Astrocyte (in vitro differentiated cells and primary cell): ENCODE data around the gene PCSK1. TPM values are rescaled to one million over a fixed set of nuclear protein-coding genes. Genes with fewer than 3 reads are reported as not detected.

Experiments used
- DNase-seq: peaks from one replicate; pipeline ENCODE4 v3.0.0-alpha.2; 2010; ENCODE audit warnings: low read depth
- FAIRE-seq: peaks from 2 replicates; lab custom pipeline; 2011; peaks lifted over from hg19 to GRCh38; lab: Jason Lieb, UNC
- H2AFZ ChIP-seq: 2 replicates; pipeline ENCODE4 v1.6.0; 2012; ENCODE audit warnings: low read depth, low read length, inconsistent platforms
- H3K27ac ChIP-seq: 2 replicates; pipeline ENCODE4 v1.5.1; 2011; ENCODE audit warnings: low read depth, low read length, inconsistent platforms
- H3K27me3 ChIP-seq: 2 replicates; pipeline ENCODE4 v1.6.0; 2011; ENCODE audit warnings: low read length, inconsistent platforms; ENCODE audit not compliant: insufficient read depth
- H3K36me3 ChIP-seq: 2 replicates; pipeline ENCODE4 v1.5.1; 2011; ENCODE audit warnings: low read length, inconsistent platforms; ENCODE audit not compliant: insufficient read depth
- H3K4me1 ChIP-seq: 2 replicates; pipeline ENCODE4 v1.5.1; 2011; ENCODE audit warnings: low read length, inconsistent platforms; ENCODE audit not compliant: insufficient read depth
- H3K4me2 ChIP-seq: 2 replicates; pipeline ENCODE4 v1.6.0; 2012; ENCODE audit warnings: low read length, inconsistent platforms
- H3K4me3 ChIP-seq: 2 replicates; pipeline ENCODE4 v1.5.1; 2011; ENCODE audit warnings: low read depth, mild to moderate bottlenecking, low read length, inconsistent platforms; ENCODE audit not compliant: insufficient read depth
- H3K79me2 ChIP-seq: 2 replicates; pipeline ENCODE4 v1.6.0; 2012; ENCODE audit warnings: mild to moderate bottlenecking, low read length, inconsistent platforms; ENCODE audit not compliant: insufficient read depth
- H3K9ac ChIP-seq: 2 replicates; pipeline ENCODE4 v1.6.0; 2012; ENCODE audit warnings: mild to moderate bottlenecking, low read length, inconsistent platforms
- H3K9me3 ChIP-seq: 2 replicates; pipeline ENCODE4 v1.5.1; 2012; ENCODE audit warnings: low read depth, mild to moderate bottlenecking, low read length, inconsistent platforms; ENCODE audit not compliant: insufficient read depth
- H4K20me1 ChIP-seq: 2 replicates; pipeline ENCODE4 v1.6.0; 2012; ENCODE audit warnings: low read length, inconsistent platforms; ENCODE audit not compliant: insufficient read depth
- H3K27ac Mint-ChIP-seq: one replicate; pipeline ENCODE4 v1.8.0; 2021; ENCODE audit warnings: mild to moderate bottlenecking, mixed read lengths; ENCODE audit not compliant: unreplicated experiment
- H3K27me3 Mint-ChIP-seq: one replicate; pipeline ENCODE4 v1.8.0; 2021; ENCODE audit warnings: low read depth, mixed read lengths; ENCODE audit not compliant: unreplicated experiment
- H3K36me3 Mint-ChIP-seq: one replicate; pipeline ENCODE4 v1.8.0; 2021; ENCODE audit warnings: low read depth, mixed read lengths; ENCODE audit not compliant: unreplicated experiment
- H3K4me1 Mint-ChIP-seq: one replicate; pipeline ENCODE4 v1.8.0; 2021; ENCODE audit warnings: low read depth, mixed read lengths; ENCODE audit not compliant: unreplicated experiment
- H3K4me3 Mint-ChIP-seq: one replicate; pipeline ENCODE4 v1.8.0; 2021; ENCODE audit warnings: mild to moderate bottlenecking, moderate library complexity, mixed read lengths; ENCODE audit not compliant: unreplicated experiment
- H3K9me3 Mint-ChIP-seq: one replicate; pipeline ENCODE4 v1.8.0; 2021; ENCODE audit warnings: mild to moderate bottlenecking, mixed read lengths; ENCODE audit not compliant: unreplicated experiment
- CTCF ChIP-seq: IDR thresholded peaks from 2 replicates; pipeline ENCODE4 v1.5.1; 2011; ENCODE audit warnings: low read depth, mild to moderate bottlenecking, inconsistent platforms, low read length, moderate library complexity; ENCODE audit not compliant: insufficient read depth
- EZH2 ChIP-seq: IDR thresholded peaks from 2 replicates; pipeline ENCODE4 v1.6.1; 2012; ENCODE audit warnings: mild to moderate bottlenecking, low read length, inconsistent platforms; ENCODE audit not compliant: insufficient read depth
- total RNA-seq: library from RNA; stranded (reverse); gene quantifications from 2 replicates; pipeline ENCODE4 v1.2.1, GENCODE V29; 2021

PCSK1 gene
- total RNA-seq, 1 donor from 2014 or later, result 0.18 TPM

GRCh38 chr5:96478983-96479382 lies 45.9 kb upstream of the PCSK1 start:
- H3K79me2 ChIP-seq, result no peaks in the 10 kb centered on the region
- Mint-ChIP-seq H3K4me1 (peaks cover 5% of the 10 kb centered on the region), H3K9me3 (no peaks in the 10 kb centered on the region), H3K27ac (no peak overlapping the region), H3K4me3 (no peak overlapping the region), H3K36me3 (no peaks in the 10 kb centered on the region), H3K27me3 (peaks cover 2% of the 10 kb centered on the region)
- H3K4me1 ChIP-seq, result no peaks in the 10 kb centered on the region
- DNase-seq (no peak), FAIRE-seq (no peak)
- no peak overlapping the region for H2AFZ ChIP-seq
- H3K36me3 ChIP-seq, result no peaks in the 10 kb centered on the region
- H4K20me1 ChIP-seq, result no peaks in the 10 kb centered on the region
- no peak for TF ChIP-seq CTCF
- TF ChIP-seq EZH2, result no peak
- no peaks in the 10 kb centered on the region for H3K27me3 ChIP-seq
- H3K27ac ChIP-seq, result no peak overlapping the region
- H3K9me3 ChIP-seq, result no peaks in the 10 kb centered on the region
- no peak overlapping the region for H3K4me2 ChIP-seq
- H3K4me3 ChIP-seq, result no peak overlapping the region
- H3K9ac ChIP-seq, result no peak overlapping the region

- peaks cover 2% of the 10 kb centered on the region for H3K27me3 Mint-ChIP-seq
- no peaks in the 10 kb centered on the region for H3K9me3 Mint-ChIP-seq
- no peak overlapping the region for H3K27ac Mint-ChIP-seq
- Histone ChIP-seq H4K20me1 (no peaks in the 10 kb centered on the region), H3K4me2 (no peak overlapping the region), H2AFZ (no peak overlapping the region), H3K9me3 (no peaks in the 10 kb centered on the region), H3K9ac (no peak overlapping the region), H3K4me3 (no peak overlapping the region), H3K36me3 (no peaks in the 10 kb centered on the region), H3K4me1 (no peaks in the 10 kb centered on the region), H3K27me3 (no peaks in the 10 kb centered on the region), H3K79me2 (no peaks in the 10 kb centered on the region), H3K27ac (no peak overlapping the region)
- H3K4me3 Mint-ChIP-seq, result no peak overlapping the region
- TF ChIP-seq CTCF (no peak), EZH2 (no peak)
- H3K4me1 Mint-ChIP-seq, result peaks cover 5% of the 10 kb centered on the region
- DNase-seq (peak; percentile 7), FAIRE-seq (no peak)
- H3K36me3 Mint-ChIP-seq, result no peaks in the 10 kb centered on the region
Measured at GRCh38 chr5:96476654-96477053, 43.6 kb upstream of the PCSK1 start.

GRCh38 chr5:96474073-96474472 lies 41.0 kb upstream of the PCSK1 start:
- Mint-ChIP-seq H3K36me3 (no peaks in the 10 kb centered on the region), H3K4me1 (peaks cover 5% of the 10 kb centered on the region), H3K4me3 (no peak overlapping the region), H3K27me3 (peaks cover 2% of the 10 kb centered on the region), H3K27ac (no peak overlapping the region), H3K9me3 (no peaks in the 10 kb centered on the region)
- H3K27me3 ChIP-seq, result no peaks in the 10 kb centered on the region
- TF ChIP-seq CTCF (no peak), EZH2 (no peak)
- H2AFZ ChIP-seq, result no peak overlapping the region
- no peaks in the 10 kb centered on the region for H4K20me1 ChIP-seq
- H3K36me3 ChIP-seq, result no peaks in the 10 kb centered on the region
- H3K4me2 ChIP-seq, result no peak overlapping the region
- H3K4me3 ChIP-seq, result no peak overlapping the region
- FAIRE-seq (no peak), DNase-seq (no peak)
- H3K9me3 ChIP-seq, result no peaks in the 10 kb centered on the region
- H3K9ac ChIP-seq, result no peak overlapping the region
- H3K4me1 ChIP-seq, result no peaks in the 10 kb centered on the region
- no peaks in the 10 kb centered on the region for H3K79me2 ChIP-seq
- H3K27ac ChIP-seq, result no peak overlapping the region
